Stimulated activated CD4-positive, alpha-beta T cell treated with anti-CD3 and anti-CD28 coated beads, Interleukin-1b, Interleukin-23, amount 100 ng/mL, for 24 hours (primary cell): ENCODE measurements around the gene PAK4.

ENCODE experiments used
- DNase-seq, 4 experiments: peaks; one replicate each; pipeline ENCODE4 v3.0.0-alpha.2; 2020; ENCODE audit warnings: low read depth in 4 of 4, low spot score in 1 of 4

PAK4 gene

DNA sequence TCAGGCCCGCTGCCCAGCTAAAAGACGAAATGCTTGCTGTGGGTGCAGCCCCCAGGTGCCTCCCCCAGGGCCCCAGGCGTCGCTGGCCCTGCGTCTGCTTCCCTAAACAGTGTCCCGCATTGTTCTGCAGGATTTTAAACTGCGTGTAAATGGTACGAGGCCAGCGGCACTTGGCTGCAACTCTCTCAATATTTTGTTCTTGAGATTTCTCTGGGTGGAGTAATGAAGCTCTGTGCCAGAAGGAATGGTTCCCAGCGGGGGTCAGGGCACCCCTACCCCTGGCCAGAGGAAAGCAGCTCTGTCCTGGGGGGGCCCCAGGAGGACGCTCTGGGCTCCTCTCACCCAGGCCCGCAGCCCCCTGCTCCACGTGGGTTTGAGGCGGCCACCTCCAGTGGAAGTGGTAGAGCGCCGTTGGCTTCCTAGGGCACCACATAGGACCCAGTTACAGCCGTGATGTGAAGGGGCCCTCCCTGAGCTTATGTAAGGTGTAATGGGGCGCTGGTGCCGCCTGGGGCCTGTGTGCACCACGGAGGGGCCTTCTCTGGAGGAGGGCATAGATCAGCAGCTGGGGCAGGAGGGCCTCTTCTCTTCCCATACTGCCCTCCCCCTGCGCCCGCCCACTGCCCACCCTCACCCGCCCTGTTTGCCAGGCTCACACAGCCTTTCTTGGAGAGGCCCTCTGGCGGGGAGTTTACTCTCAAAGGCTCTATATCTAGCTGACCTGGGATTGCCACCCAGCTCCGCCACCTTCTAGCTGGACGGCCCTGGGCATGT, 19.8 kb downstream of the PAK4 start:
- no peak for DNase-seq

DNA sequence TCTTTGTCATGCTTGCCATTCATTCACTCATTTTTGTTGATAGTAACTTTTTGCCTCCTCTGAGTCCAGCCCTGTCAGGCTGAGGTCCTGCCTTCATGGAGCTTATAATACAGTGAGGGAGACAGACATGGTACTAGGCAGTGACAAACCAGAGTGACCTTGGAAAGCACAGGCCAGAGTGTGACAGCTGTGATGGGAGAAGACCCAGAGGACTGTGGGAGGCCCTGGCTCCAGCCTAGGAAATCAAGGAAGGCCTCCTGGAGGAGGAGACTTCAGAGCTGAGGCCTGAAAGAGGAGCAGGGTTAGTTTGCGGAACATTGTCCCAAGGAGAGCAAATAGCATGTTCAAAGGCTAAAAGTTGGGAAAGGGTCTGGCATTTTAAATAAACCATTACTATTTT, 20.5 kb downstream of the PAK4 start:
- DNase-seq = no peak

DNA sequence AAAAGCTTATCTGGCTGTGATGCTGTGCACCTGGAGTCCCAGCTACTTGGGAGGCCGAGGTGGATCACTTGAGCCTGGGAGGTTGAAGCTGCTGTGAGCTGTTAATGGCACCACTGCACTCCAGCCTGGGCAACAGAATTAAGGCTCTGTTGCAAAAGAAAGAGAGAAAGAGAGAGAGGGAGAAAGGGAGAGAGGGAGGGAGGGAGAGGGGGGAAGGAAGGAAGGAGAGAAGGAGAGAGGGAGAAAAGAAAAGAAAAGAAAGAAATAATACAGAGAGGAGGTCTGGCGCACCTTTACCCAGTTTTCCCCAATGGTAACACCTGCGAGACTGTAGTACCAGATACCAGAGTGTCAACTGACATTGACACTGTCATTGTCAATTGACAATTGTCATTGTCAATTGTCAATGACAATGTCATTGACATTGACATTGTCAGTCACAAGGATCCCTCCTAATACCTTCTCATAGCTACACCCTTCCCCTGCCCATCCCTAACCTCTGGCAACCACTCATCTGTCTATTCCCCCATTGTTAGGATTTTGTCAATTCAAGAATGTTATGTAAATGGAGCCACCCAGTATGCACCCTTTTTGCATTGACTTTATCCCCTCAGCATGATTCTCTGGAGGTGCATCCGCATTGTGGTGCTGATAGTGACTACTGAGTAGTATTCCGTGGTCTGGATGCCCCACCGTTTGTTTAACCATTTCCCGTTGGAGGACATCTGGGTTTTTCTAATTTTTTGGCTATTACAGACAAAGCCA, 21.3 kb downstream of the PAK4 start:
- DNase-seq = no peak

DNA sequence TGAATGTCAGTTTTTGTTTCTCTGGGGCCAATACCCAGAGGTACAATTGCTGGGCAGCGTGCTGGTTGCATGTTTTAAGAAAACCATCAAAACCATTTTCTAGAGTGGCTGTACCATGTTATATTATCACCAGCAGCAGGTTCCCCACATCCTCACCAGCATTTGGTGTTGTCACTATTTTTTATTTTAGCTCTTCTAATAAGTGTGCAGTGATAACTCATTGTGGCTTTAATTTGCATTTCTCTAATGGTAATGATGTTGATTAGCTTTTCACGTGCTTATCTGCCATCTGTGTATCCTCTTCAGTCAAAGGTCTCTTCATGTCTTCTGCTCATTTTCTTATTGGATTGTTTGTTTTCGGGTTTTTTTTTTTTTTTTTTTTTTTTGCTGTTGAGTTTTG, 21.9 kb downstream of the PAK4 start:
- DNase-seq = no peak

DNA sequence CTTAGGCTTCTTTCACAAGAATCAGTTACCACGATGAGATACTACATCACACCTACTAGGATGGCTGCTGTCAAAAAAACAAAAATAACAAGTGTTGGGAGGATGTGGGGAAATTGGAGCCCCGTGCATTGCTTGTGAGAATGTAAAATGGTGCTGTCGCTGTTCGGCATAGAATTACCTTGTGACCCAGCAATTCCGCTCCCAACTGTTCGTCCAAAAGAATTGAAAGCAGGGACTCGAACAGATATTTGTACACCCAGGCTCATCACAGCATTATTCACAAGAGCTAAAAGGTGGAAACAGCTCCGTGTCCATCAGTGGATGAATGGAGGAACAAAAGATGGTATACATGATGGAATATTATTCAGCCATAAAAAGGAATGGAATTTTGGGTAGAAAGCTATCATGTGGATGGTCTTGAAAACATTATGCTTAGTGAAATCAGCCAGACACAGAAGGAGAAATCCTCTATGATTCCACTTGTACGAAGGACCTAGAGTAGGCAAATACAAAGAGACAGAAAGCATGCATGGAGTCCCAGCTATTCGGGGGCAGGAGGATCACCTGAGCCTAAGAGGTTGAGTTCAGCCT, 23.4 kb downstream of the PAK4 start:
- no peak for DNase-seq

DNA sequence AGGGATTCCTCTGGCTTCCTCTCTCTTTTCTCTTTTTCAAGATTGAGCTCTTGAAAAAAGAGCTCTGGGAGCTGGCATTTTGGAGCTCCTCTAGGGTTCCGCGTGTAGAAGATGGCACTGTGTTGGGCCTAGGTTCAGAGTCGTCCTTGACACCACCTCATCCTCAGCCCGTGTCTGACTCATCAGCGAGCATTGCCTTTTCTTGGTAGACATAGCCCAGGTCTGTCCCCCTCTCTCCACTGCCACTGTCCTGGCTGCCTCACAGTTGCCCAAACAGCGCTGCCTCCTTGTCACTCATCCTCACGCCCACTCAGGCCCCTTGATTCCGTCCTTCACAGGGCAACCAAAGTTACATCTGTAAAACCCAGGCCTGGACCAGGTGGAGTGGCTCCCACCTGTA, 24.6 kb downstream of the PAK4 start:
- no peak for DNase-seq

DNA sequence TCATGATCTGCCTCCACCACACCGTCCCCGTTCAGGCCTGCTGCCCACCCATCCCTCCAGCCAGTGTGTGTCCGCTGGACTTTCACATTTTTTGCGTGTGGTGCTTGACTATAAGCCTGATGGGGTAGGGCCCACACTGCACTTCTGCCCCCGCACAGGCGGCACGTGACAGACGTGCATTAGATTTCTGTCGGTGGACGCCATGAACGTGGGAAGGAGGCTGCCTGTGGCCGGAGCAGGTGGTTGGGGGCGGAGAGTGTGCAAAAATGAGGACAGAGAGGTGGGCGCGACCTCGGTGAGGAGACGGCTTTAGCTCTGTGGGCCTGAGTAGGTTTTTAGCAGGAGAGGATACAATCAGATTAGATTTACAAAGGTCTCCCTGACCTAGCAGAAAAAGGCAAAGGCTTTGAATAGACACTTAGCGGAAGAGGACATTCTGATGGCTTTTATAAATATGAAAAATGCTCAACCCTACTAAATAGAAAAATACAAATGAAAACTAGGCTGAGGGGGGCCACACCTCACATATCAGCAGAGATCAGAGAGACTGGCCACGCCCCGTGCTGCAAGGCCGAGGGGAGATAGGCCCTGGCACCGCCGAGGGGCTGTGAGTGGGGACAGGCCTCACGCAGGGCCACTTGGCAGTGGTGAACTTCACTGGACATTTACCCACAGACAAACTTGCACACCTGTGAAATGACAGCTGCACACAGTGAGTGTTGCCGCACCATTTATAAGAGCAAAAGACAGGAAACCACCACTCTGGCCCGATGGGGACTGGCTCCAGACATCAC, 25.4 kb downstream of the PAK4 start:
- no peak for DNase-seq

DNA sequence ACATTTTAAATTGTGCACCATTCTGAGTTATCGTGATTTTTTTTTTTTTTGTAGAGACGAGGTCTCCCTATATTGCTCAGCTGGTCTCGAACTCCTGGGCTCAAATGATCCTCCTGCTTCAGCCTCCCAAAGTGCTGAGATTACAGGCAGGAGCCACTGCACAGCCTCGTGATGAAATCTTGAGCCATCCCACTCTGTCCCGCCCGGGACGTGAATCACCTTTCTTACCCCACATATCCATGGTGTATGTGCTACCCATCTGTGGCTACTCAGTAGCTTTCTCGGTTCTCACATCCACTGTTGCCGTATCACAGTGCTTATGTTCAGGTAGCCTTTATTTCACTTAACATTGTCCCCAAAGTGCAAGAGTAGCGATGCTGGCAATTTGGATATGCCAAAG, 26.5 kb downstream of the PAK4 start:
- DNase-seq = no peak

DNA sequence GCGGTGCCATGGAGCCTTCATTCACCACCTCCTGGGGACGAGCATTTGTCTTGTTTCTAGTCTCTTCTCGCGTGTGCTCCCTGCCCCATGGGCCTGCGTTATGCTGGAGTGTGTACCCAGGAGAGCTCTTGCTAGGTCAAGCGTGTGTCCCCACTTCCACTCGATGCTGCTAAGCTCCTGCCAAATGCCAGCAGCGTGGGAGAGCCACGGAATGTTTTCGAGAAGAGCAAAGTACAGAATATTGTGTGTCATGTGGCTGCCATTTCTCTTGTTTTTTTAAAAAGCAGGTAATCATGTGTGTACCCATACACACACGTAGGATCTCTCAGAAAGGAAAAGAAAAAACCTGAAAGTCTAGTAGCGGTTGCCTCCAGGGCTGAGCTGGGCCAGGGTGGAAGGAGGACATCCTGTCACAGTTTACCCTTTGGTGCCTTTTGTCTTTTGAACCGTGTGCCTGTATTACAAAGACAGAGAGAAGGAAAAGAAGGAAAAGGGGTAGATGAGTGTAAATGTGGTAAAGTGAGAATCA, 28.6 kb downstream of the PAK4 start:
- no peak for DNase-seq

DNA sequence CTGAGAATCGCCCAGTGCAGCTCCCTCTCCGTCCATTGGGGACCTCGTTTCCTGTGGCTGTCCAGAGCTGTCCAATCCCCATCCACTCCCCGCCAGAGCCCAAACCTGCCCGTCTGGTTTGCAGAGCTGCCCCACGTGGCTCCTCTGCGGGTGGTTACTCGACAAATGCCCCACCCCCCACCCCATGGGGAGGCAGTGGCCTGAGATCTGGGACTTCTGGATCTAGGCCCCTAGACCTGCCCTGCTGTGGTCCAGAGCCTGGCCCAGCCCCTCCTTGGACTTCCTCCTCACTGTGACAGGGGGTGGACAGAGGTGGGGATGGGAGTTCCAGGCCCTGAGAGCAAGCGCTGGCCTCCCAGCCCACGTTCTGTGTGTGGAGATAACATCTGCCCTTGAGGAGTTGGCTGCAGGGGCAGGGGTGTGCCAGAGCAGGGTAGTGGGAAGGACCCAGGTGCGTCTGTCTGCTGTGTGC, 29.1 kb downstream of the PAK4 start:
- DNase-seq = no peak

DNA sequence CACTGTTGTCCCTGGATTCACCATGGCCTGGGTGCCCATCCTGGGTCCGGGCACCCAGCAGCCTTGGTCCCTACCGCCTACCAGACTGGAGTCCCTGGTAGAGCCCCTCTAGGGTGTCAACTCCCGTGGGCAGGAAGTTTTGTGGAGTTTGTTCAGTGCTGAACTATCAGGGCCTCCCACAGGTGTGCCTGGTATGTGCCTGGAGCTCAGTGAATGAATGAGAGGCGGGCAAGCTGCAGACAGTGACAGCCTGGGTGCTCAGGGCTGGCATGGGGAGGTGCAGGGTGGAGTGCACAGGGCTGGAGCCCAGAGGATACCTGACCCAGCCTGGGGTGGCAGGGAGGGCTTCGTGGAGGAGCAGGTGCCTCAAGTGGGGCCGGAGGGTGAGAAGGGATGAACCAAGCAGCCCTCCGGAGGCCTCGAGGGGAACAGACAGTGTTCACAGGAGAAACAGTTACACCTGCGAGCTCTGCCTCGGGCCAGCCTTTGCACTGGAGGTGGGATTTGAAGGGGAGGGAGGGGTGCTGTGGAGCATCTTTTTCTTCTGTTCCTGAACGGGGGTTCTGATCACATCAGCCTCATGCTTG, 29.6 kb downstream of the PAK4 start:
- DNase-seq = no peak

DNA sequence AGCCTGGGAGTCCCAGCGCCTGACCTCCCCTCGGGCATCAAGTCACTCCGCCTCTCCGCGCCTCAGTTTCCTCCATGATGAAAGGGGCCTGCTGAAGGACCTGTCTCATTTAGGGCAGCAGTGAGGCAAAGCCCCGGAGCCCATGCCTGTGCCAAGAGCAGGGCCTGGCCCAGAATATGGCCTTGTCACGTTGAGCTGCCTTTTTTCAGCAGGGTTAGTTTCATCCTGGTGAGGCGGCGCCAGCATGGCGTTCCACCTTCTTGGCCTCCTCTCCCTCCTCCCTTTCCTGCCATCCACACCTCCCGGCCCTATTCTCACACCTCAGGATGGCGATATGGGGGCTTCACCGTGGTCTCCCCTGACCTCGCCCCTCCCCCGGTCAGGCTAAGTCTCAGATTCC, 30.2 kb downstream of the PAK4 start:
- DNase-seq = no peak

DNA sequence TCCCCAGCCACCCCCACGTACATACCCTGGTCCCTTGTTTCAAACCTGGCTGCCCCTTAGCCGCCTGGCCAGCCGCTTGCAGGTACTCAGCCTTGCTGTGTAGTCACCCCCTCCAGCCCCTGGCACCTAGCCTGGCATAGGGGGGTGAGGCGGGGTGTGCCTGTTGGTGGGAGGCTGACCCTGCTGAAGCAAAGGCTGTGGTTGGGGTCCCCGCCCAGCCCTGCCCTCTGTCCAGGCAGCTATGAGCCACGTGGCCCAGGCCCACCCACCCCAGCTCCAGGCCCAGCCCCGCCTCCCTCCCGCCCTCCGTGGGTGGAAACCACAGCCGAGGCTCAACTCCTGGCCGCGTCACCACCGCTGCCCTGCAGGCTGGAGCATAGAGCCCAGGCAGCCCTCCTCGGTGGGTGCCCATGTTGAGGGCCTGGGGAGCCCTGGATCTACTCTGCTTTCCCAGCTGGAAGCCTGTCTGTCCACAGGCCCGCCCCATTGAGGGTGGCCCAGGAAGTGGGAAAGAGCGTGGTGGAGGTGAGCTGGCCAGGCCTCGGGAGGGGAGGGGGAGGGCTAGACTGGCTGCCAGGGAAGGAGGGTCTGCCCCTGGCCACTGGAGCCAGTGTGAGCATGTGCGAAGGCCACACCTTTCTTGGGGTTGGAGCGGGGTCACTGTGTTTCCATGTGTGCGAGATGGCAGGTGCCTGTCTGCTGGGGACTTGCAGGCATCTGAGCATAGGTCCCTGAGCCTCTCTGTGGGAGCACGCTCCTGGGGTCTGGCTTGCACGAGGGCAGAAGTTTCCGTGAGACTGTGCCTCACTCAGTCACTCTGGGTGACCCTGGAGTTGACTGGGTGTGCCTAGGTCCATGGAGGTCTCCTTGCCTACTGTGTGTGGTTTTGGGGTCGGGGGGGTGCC, 31.0 kb downstream of the PAK4 start:
- DNase-seq = no peak

DNA sequence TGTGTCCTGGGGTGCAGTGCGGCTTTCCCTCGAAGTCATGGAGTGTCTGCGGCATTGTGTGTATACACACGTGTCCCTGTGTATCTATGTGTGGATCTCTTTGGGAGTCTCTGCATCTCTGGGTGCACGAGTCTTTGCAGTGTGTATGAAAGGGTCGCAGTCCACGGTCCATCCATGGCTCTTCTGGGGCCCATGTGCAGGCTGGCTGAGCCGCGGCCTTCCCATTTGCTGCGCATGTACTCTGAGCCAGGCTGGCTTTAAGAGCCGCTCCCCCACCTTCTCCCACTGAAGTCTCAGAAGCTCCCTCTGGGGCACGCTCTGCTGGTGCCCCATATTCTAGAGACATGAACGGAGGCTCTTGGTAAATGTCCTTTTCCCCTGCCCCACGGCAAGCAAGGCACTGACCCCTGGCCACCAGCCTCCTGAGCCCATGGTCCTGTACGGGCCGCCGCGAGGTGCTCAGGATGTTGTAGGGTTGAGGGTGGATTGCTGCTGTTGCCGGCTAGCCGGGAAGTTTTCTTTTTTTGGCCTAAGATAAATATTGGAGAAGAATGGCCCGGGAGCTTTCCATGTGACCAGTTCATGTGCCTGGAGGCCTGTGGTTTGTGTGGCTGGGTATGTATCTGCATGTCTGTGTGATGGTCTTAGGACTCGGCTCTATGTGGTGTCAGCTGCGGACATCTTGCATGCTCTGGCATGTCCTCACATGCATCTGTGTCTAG, 31.9 kb downstream of the PAK4 start:
- DNase-seq = no peak

DNA sequence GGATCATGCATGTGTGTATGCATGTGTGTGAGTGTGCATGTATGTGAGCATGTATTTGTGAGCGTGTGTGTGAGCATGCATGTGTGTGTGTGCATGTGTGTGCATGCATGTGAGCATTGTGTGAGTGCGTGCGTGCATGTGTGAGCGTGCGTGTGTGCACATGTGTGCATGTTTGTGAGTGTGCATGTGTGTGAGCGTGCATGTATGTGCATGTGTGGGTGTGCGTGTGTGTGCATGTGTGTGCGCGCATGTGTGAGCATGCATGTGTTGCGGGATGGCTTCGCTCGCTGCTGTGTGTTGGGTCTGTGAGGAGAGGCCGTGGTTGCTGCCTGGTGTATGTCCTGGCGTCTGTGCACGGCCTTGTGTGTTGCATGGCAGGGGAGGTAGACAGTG, 32.4 kb downstream of the PAK4 start:
- no peak for DNase-seq

DNA sequence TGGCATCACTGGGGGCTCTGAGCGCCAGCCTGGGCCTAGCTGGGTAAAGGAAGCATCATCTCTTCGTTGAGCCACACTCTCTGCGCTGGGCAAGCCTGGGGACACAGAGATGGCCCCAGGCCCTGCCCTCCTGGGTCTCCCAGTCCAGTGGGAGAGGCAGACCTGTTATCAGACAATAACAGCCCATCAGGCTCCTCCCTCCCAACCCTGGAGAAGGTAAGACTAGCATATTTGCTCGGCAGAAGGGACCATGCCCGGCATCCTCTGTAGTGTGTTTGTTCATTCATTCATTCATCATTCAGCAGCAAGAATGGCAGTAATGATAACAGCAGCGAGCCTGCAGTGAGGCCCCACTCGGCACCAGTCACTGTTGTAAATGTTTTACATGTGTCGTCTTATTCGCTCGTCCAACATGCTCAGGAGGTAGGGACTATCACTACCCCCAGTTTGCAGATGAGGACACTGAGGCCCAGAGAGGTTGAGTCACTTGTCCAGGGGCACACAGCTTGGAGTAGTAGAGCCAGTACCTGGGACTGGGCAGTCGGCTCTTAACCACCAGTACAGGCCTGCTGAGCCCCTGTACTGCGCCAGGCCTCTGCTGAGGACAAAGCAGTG, 33.2 kb downstream of the PAK4 start:
- no peak for DNase-seq

DNA sequence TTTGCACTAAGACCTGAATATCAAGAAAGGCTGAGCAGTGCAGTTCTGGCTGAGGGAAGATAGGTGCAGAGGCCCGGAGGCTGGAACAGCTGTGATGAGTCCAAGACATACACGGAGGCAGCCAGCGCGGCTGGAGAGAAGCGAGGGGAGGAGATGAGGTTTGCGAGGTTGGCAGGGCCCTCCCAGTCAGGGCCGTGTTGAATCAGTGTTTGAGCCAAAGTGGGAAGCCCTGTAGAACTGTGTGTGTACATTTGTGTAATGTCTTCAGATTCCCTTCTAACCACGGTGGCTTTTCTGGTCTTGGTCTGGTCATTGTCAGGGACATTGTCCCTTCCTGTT, 34.9 kb downstream of the PAK4 start:
- no peak for DNase-seq

DNA sequence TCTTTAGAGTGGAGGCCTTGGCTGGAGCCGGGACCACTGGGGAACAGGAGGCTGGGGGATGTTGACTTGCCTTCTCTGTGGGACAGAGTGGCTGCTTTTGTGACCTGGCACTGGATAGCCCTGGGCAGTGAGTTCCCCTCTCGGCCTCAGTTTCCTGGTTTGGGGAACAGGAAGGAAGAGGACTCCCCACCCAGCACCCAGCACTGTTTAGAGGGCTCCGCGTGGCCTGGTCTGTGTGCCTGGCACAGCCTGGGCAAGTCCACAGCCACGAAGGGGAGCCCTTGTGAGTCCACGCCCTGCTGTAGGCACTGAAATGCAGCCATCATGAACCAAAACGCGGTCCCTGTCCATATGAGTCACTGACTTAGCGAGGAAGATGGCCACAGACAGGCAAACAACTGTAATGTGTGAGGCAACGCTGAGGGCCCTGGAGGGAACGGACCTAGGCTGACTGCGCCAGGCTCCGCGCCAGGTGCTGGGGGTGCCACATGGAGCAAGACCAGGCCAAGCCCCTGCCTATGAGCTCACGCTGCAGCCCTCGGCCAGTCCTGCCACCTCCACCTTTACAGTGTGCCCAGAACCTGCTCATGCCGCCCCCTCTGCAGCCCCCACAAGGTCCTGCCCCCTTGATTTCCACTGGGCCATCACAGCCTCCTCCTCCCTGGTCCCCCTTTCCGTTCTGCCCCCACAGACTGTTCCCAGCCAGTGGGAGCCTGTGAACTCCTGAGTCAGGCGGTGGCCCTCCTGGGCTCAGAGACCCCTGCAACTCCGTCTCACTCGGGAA, 35.5 kb downstream of the PAK4 start:
- no peak for DNase-seq
